HK-2 (cell line): ENCODE results near the gene CLDN5.
A peak's percentile ranks its signal among the peaks of the same experiment; 100 is the strongest.

Source experiments
- DNase-seq: peaks from one replicate; pipeline ENCODE4 v3.0.0-alpha.2; 2018; ENCODE audit not compliant: unreplicated experiment

The CLDN5 gene, protein sequence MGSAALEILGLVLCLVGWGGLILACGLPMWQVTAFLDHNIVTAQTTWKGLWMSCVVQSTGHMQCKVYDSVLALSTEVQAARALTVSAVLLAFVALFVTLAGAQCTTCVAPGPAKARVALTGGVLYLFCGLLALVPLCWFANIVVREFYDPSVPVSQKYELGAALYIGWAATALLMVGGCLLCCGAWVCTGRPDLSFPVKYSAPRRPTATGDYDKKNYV

DNA sequence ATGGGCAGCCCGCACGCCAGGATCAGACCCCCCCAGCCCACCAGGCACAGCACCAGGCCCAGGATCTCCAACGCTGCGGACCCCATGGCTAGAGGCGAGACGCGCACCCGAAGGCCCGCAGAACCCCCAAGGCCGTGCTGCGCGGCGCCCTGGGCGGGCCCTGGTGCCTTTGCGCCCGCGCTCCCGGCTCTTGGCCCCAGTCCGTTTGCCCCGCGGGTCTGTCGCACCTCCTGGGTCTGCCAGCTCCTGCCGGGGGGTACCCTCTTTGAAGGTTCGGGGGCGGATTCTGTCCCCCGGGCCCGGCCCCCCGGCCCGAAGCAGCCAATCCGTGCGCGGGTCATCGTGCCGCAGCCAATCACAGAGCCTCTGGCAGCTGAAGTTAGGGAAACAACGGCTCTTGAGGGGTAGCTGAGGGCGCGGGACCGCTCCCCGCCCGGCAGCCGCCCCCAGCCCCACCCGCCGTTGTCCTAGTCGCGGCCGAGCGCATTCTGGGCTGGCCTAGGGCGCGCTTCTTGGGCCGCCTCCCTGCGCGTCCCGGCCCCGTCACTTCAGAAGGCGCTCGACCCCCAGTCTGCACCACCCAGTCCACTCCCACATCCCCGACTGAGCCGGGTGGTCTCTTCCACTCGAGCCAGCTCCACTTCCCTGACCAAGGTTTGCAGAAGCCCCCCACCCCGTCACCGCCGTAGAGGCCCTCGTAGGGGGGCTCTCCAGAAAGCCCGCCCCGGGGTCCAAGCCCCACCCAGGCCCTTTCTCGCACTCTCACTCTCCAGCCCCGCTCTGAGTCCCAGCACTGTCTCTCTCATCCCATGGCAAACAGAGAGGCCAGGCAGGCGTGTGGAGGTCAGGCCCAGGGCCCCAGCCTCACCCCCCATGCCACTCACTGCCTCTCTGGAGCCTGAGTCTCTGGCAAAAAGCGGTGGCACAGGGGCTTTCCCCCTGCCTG lies at the start of gene CLDN5:
Gene CLDN5, minus strand, starts transcription at position 241 of the 946 bp plus-strand sequence. Its CDS starts 155 bp downstream, at position 86.
- DNase-seq = no peak

DNA sequence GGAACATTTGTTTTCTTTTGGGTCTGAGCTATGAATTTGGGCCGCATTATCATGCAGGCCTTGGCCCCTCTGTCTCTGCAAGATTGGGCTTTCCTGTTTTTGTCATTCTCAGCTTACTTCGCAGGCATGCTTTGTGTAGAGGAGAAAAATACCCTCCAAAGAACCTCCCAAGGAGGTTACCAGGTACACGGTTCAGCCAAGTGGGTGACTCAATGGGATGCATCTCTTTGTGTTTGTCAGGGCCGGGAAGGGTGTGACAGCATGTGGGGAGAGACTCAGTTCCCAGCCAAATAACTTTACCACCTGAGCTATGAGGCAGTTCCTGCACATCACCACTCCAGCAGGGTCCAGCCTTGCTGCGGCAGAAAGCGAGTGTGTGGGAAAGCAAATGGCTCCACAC lies 47.8 kb upstream of the CLDN5 start:
- DNase-seq = no peak

DNA sequence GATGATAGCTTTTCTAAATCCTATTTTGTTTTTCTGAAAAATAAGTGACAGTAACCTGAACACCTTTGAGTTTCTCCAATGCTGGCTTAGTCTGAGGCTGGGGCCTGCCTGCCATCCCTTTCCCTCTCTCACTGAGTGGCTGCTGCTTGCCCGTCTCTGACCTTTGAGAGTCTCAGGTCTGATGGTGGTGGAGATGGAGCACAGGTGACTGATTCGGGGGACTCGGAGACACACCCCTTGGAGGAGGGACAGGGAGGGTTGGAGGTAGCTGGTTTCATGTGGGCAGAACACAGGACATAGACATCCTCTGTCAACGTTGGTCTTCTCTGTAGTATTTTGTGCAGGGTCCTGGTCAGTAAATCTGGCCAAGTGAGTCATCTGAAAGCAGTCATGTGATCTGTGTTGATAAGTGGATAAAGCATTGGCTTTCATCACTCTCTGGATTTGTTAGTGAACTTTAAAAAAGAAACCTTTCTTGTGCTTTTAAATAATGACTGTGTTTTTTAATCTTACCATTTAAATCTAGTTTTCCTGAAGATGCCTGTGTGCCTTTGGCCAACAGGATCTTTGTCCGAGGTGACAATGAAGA lies 47.1 kb upstream of the CLDN5 start:
- DNase-seq = no peak

DNA sequence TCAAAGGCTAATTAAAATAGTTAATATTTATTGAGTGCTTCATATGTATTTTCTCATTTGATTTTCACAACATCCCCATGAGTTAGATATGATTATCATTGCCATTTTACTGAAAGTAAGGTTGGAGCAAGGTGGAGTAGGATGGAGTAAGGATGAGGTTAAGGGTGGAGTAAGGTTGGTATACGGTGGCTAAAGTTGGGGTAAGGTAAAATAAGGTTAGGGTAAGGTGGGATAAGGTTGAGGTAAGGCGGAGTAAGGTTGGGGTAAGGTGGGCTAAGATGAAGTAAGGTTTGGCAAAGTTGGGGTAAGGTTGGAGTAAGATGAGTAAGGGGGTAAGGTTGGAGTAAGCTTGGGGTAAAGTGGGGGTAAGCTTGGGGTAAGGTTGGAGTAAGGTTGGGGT lies 45.8 kb upstream of the CLDN5 start:
- no peak for DNase-seq

DNA sequence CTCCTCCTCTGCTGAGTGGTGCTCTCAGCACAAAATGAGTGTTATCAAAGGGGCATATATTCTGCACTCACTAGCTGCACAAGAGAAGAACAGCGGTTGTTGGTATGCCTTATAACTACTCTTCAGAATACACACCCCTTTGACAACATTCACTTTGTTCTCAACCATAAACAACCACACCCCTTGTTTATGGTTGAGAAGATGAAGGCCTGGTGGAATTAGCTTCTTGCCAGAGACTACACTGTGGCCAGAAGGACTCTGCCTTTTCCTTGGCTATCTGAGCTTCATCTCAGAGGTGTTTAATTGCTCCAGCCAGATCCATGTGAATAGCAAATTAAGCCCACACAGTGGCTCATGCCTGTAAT lies 45.0 kb upstream of the CLDN5 start:
- no peak for DNase-seq

DNA sequence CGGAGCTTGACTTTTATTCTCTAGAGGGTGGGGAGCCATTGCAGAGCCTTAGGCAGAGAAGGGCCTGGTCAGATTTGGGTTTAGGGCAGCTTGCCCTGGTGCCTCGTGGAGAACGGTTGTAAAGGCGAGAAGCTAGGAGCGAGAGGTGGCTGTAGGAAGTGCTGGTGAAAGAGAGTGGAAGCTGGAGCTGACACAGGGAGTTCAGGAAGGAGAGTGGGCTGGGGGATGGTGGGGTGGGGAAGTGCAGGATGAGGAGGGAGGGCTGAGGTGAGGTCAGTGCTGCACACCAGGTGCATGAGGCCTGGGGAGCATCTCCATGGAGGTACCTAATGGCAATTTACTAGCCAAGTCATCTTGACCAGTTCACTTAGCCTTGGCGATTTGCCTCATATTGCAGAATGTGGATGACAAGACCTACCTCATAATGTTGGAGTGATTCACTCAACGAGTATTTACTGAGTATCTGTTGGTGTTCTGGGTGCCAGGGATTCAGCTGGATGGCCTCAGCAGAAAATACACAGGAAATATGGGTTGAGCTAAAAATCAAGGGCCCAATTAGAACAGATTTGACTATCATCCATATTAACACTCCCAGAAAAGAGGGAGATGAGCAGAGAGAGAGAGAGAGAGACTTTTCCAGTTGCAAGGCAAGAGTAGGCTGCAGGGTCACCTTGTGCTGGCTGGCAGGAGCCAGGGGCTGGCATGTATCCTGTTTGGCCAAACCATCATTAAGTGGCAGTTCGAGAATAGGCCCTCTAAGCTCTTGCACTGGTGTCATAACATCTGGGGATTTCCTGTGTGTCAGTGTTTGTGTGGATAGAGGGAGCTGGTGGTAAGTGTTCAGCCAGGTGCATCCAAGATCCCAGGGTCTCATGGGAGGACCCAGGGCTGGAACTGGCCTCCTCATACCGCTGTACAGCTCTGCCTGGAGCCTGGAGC lies 44.4 kb upstream of the CLDN5 start:
- DNase-seq = peak; percentile 8

DNA sequence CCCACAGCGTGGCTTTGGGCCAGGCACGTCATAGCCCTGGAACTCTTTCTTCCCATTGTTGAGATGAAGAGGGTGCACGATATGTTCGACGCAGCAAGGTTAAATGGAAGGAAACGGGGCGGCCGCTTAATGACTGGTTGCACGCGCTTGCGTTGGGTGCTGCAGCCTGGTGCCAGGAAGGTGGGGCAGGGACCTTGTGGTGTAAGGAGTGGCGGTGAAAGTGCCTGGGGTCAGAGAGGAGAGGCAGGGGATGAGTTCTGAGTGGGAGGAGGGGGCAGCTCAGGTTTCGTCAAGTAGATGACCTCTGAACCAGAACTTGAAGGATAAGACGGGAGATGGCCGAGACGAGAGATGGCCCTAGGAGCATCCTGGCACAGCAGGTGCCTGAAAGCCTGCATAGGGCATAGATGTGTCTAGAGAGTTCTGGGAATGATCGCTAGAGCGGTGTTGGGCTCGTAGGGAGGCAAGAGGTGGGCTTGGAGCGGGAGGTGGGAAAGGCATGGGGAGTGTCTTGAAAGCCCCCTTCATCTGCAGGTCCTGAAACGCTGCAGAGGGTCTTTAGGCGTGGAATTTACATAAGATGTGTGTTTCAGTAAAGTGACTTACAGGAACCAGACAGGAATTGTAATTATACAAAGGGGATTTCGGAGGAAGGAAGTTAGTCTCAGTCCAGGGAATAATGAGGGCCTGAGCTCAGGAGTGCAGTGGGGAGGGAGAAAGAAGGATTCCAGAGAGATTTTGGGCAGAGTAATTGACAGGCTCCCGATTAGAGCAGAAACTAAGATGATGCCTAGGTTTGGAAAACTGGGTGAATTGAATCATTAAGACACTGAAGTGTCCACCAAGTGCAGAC lies 43.2 kb upstream of the CLDN5 start:
- no peak for DNase-seq

DNA sequence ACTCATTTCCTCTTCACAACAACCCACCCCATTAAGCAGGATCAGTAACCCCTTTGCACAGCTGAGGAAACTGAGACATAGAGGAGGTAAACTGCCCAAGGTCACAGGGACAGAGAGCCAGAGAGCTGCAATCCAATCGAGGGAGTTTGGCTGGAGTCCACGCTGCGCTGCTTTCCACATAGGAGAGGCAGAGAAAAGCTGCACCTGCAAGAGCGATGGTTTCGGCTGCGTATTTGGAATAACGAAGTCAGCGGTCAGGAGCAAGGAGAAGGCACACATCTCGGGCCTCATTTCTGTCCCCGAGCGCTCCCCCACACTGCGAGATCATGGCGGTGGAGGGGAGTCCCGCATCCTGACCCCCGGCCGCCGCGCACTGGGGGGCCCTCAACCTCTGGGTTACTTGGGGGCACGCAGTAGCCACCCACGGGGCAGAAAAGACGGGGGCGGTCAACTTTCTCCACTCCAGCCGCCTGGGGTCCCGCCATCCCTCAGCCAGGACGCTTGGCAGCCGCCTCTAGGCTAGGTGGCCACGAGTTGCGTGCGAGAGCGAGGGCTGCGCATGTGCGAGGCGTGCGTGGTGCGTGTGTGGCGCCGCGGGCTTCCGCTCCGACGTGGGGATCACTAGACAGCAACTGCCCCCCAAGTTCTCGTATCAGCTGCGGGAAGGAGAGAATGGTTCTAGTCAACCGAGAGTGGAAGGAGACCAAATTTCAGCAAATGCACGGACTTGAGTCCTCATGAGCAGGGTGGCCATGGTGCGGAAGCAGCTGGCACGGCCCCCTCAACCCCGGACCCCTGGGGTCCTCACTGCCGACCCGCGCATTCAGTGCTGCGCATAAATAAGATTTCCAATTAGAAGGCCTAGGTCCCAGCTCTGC lies 42.3 kb upstream of the CLDN5 start:
- no peak for DNase-seq

DNA sequence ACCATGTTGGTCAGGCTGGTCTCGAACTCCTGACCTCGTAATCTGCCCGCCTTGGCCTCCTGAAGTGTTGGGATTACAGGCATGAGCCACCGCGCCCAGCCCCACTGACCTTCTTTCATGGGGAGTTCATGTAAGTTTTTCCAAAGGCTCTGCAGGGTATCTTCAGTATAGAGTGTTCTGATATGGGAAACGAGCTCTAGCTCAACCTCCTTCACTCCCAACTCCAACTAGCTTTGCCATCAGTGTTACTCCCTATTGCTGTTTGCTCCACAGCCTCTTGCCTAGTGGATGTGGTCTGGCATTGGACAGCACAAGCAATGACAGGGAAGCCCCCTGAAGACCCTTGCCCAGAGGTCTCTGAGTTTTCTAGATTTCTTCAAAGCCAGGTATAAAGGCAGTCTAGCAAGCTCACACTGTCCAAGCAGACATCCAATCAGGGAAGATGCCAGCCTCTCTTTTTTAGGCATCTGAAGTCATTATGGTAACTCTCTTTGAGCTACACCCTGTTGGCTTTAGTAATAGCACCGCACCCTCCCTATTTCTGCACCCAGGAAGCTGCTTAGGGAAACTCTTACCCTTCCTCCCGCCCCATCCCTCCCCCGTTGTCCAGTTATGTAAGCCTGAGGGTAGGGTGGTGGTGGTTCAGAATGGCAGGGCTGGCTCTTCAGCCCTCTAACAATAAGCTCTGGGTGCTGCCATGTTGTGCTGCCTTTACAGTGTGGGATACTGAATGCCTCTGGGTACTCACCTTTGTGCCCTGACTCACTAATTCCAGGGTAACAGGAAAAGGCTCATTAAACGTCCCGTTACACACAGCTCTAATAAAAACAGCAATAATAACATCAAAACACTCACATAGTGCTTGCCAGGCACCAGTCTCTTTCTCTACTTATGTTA lies 41.4 kb upstream of the CLDN5 start:
- DNase-seq = no peak

DNA sequence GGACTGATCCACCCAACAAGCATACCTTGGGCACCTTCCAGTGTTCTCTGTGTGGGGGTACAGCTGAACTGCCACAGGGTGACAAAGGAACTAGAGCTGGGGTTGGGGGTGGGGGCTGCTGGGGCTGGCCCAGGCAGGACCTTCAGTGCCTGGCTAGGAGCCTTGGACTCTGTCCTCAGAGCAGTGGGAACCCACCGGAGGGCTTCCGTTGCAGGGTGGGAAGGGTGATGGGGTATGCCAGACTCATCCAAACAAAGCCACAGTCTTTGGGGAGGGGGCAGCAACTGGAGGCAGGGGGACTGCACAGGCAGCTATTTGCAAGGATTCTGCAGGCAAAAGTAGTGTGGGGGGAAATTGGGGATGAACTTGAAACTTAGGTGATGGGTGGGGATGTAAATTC lies 35.7 kb upstream of the CLDN5 start:
- no peak for DNase-seq

DNA sequence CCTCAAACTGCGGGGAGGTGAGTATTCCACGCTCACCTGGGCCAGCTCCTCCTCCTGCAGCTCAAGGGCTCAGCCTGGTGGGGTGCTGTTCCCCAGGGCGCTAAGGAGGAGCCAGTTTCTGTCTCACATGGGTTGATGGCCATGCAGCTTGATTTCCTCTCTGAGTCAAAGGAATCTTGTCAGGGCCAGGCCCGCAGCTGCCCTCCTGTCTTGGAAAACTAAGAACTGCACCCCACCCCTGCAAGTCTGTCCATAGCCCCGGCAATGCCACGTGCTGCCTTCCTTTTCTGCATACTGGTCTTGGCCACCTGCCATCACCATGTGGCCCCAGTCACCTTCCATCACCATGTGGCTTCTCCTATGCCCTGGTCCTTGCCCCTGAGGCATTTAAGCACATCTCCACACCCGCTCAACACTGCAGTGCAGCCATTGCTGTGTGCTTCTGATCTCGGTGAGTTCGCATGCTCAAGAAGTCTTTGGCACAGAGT lies 35.2 kb upstream of the CLDN5 start:
- DNase-seq = no peak

DNA sequence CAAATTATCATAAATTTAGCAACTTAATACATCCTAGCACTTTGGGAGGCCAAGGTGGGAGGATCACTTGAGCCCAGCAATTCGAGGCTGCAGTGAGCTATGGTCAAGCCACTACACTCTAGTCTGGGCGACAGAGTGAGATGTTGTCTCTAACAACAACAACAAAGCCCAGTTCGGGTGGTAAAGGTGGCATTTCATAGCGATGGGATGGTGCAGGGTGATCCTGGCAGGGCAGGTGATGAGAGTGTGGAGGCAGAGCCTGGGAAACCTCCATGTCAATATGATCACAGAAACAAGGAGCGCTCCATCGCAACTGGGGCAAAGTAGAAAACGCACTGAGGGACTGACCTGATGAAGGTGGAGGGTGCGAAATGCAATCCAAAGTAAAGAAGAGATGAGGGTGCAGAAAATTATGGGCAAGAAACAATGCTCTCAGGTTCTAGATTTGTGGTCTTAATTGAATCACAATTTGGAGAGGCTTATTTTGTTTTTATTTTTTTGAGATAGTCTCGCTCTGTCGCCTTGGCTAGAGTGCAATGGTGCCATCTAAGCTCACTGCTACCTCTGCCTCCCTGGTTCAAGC lies 32.8 kb upstream of the CLDN5 start:
- no peak for DNase-seq

DNA sequence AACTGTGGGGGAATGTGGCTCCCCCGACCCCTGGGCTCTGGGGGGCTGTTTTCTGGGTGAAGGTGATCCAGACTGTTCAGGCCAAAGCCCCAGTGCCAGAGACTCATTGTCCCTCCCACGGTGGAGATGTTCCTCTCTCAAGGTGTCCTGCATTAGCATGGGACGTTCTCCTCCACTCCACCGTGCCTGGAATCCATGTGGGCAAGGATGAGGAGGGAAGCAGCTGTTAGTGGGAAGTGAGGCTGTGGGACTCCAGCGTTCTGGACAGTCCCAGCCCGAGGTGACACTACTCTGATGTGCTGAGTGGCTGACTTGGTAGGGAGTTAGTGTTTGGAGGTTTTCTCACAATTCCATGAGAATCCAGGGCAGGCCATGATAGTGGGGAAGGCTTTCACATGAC lies 31.4 kb upstream of the CLDN5 start:
- DNase-seq = no peak

DNA sequence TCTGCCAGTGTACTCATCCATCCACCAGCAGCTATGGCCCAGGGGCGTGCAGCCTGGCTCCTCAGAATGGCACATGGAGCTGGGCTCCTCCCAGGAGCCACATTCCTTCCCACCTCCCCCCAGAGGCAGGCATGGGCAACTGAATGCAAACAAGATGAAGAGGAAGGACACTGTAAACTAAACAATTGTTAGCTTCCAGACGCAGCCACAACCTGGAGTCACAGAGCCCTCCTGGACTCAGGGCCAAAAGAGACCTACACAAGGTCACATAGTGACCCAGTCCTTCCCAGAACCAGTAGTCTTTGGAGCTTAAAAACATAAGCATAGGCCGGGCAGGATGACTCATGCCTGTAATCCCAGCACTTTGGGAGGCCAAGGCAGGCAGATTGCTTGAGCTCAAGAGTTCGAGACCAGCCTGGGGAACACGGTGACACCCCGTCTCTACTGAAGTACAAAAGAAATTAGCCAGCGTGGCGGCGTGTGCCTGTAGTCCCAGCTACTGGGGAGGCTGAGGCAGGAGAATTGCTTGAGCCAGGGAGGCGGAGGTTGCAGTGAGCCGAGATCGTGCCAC lies 30.7 kb upstream of the CLDN5 start:
- DNase-seq = no peak

DNA sequence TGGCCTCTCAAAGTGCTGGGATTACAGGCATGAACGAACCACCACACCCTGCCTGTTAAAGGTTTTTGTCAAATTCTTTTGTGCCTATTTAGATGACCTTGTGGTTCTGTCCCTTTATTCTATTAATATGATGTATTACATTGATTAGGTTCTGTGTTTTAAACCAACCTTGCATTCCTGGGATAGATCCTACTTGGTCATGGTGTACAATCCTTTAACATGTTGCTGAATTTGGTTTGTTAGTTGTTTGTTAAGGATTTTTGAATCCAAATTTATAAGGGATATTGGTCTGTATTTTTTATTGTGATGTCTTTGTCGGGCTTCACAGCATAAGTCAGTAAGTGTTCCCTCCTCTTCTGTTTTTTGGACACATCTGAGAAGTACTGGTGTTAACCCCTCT lies 29.0 kb upstream of the CLDN5 start:
- DNase-seq = no peak

DNA sequence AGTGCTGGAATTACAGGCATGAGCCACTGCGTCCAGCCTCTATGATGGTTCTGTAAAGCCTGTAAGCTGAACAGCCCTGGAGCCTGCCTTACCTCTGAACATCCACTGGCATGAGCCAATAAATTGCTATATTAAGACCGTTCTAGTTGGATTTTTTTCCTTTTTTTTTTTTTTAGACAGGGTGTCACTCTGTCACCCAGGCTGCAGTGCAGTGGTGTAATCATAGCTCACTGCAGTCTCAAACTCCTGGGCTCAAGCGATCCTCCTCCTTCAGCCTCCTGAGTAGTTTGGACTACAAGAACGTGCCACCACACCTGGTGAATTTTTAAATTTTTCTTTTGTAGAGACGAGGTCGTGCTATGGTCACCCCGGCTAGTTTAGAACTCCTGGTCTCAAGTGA lies 26.2 kb upstream of the CLDN5 start:
- DNase-seq = no peak

DNA sequence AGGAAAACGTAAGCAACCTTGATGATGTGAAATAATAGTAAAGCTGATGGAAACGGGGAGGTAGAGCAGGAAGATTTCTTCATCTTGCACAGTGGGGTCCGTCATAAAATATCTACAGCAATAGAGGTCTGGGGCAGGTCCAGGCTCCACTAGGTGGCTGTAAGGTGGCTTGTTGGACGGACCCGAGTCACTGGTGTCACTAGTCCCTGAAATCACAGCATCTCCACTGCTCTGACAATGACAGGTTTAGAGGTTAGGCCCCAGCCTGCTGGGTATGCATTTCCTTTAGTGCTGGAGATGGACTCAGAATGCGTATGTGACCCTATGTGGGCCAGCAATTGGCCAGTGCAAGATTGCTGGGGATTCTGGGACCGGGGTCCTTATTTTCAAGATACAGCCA lies 25.2 kb upstream of the CLDN5 start:
- no peak for DNase-seq

DNA sequence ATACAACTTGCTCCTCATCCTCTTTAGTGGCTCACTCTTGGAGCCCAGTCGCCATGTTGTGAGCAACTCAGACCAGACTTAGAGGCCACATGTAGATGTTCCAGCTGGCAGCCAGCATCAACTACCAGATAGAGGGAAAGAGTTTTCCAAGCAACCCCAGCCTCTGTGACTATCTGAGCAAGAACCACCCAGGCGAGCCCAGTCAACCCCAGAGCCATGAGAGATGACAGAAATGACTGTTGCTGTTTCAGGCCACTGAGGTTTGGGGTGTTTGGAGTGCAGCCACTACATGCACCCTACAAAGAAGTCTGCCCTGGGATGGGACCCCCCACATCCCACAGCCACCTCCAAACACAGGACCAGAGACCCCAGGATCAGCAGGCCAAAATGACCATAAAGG lies 24.8 kb upstream of the CLDN5 start:
- no peak for DNase-seq
